Calu3 (cell line): ENCODE data around the gene KCNAB1. TPM values are rescaled to one million over a fixed set of nuclear protein-coding genes. Genes with fewer than 3 reads are reported as not detected.

Source experiments
- BruUV-seq: library from RNA; stranded (reverse); fragments of 400-500 nt; replicated peaks from 2 replicates; lab custom pipeline; 2021; lab: Mats Ljungman, UMichigan
- CTCF ChIA-PET: fragments of 300-600 bp; sonication (Branson Sonifier 250); formaldehyde crosslinking; loops from one replicate; lab custom pipeline; 2022; ENCODE audit warnings: antibody characterized with exemption; lab: Charles Lee
- DNase-seq: peaks from one replicate; pipeline ENCODE4 v3.0.0; 2022
- H3K27ac Mint-ChIP-seq: one replicate; pipeline ENCODE4 v1.8.0; 2022; ENCODE audit warnings: mixed read lengths; ENCODE audit not compliant: unreplicated experiment
- H3K27me3 Mint-ChIP-seq: one replicate; pipeline ENCODE4 v1.8.0; 2022; ENCODE audit warnings: mixed read lengths; ENCODE audit not compliant: unreplicated experiment
- H3K36me3 Mint-ChIP-seq: one replicate; pipeline ENCODE4 v1.8.0; 2022; ENCODE audit warnings: mild to moderate bottlenecking, moderate library complexity, mixed read lengths; ENCODE audit not compliant: insufficient read depth, unreplicated experiment
- H3K4me1 Mint-ChIP-seq: one replicate; pipeline ENCODE4 v1.8.0; 2022; ENCODE audit warnings: mild to moderate bottlenecking, low read depth, mixed read lengths; ENCODE audit not compliant: unreplicated experiment
- H3K4me3 Mint-ChIP-seq: one replicate; pipeline ENCODE4 v1.8.0; 2022; ENCODE audit warnings: mild to moderate bottlenecking, low read depth, moderate library complexity, mixed read lengths; ENCODE audit not compliant: unreplicated experiment
- H3K9me3 Mint-ChIP-seq: one replicate; pipeline ENCODE4 v1.8.0; 2022; ENCODE audit warnings: low read depth, mixed read lengths; ENCODE audit not compliant: unreplicated experiment
- CTCF ChIP-seq: fragments of 200-600 bp; IDR thresholded peaks from one replicate; pipeline ENCODE4 v1.8.0; 2022; ENCODE audit warnings: antibody characterized with exemption; ENCODE audit not compliant: unreplicated experiment
- intact Hi-C: fragments of 100-400 bp; cut with micrococcal nuclease; formaldehyde crosslinking; loops from one replicate; pipeline ENCODE4 v1.10.0; 2022; ENCODE audit not compliant: unreplicated experiment
- total RNA-seq: library from RNA; stranded (reverse); gene quantifications from 2 replicates; pipeline ENCODE4 v1.2.3, GENCODE V29; 2022

KCNAB1 gene
- total RNA-seq, 1 experiment from 2014 or later, result 1.6 TPM

DNA sequence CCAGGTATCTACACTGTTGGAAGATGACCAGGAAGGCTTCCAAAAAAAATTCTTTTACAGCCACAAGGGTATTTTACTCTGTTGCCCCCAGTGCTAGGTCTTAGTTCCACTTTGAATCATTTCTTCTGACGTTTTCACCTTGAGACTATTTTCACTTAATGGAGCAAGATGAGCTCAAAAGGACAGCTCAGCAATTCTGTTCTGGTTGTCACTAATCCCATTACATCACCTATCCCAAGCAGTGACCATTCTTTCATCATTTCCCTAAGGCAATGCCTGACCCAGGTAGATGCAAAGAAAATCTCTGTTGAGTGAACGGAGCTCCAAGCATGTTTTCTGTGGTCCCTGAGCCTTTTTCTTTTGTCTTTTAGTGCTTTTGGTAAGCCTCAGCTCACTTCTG, 210.0 kb downstream of the KCNAB1 start:
- Mint-ChIP-seq H3K27me3 (no peaks in the 10 kb centered on the region), H3K27ac (no peak overlapping the region), H3K4me1 (peaks cover 9% of the 10 kb centered on the region), H3K9me3 (no peaks in the 10 kb centered on the region), H3K36me3 (no peaks in the 10 kb centered on the region), H3K4me3 (no peak overlapping the region)
- DNase-seq, result no peak
- no TSS peak for BruUV-seq
- CTCF ChIA-PET, result no interaction called here
- intact Hi-C loops, result no loop called here
- TF ChIP-seq CTCF, result no peak

GRCh38 chr3:156332304-156332703, 211.9 kb downstream of the KCNAB1 start:
- intact Hi-C loops, result no loop called here
- Mint-ChIP-seq H3K27me3 (no peaks in the 10 kb centered on the region), H3K4me1 (peaks cover 12% of the 10 kb centered on the region), H3K36me3 (no peaks in the 10 kb centered on the region), H3K9me3 (no peaks in the 10 kb centered on the region), H3K4me3 (no peak overlapping the region), H3K27ac (no peak overlapping the region)
- DNase-seq, result no peak
- CTCF ChIA-PET, result no interaction called here
- BruUV-seq, result no TSS peak
- no peak for TF ChIP-seq CTCF

DNA sequence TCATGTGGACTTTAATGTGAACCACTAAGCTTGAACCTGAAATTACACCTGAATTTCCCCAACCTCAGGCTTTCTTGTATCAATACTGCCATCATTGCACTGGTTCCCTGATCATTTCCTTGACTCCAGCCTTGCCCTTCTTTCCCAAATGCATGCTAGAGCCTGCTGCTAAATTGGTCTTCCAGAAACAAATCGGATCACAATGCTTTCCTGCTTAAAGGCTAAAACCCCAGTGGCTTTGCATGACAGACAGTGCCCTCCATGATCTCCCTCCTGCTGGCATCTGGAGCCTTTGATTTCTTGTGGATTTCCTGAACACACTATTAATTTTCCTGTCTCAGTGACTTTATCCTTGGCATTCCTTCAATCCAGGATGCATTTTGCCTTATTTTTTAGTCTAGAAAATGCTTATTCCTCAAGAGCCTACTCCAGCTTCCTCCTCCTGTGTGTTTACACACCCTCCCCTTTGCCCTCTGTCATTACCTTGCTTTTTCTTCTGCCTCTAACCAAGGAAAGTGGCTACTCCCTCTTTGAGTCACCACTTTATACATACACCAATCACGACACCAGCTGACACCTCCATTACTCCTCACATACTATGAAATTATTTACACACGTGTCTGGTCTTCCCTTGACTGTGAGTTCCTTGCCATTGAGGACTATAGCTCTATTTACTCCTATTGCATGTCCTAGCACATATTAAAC, 214.6 kb downstream of the KCNAB1 start:
- CTCF ChIA-PET, result no interaction called here
- H3K9me3 Mint-ChIP-seq, result no peaks in the 10 kb centered on the region
- H3K27me3 Mint-ChIP-seq, result no peaks in the 10 kb centered on the region
- peak; percentile 44 for DNase-seq
- intact Hi-C loops, result no loop called here
- TF ChIP-seq CTCF, result no peak
- peaks cover 12% of the 10 kb centered on the region for H3K4me1 Mint-ChIP-seq
- H3K27ac Mint-ChIP-seq, result peak overlapping the region; percentile 28
- H3K4me3 Mint-ChIP-seq, result no peak overlapping the region
- no TSS peak for BruUV-seq
- H3K36me3 Mint-ChIP-seq, result no peaks in the 10 kb centered on the region

GRCh38 chr3:156339491-156339890, 219.1 kb downstream of the KCNAB1 start:
- peaks cover 12% of the 10 kb centered on the region for H3K27me3 Mint-ChIP-seq
- no peak for DNase-seq
- no TSS peak for BruUV-seq
- intact Hi-C loops, result no loop called here
- no peak overlapping the region for H3K4me3 Mint-ChIP-seq
- no peaks in the 10 kb centered on the region for H3K36me3 Mint-ChIP-seq
- no peak for TF ChIP-seq CTCF
- no peaks in the 10 kb centered on the region for H3K9me3 Mint-ChIP-seq
- H3K4me1 Mint-ChIP-seq, result peaks cover 12% of the 10 kb centered on the region
- H3K27ac Mint-ChIP-seq, result no peak overlapping the region
- CTCF ChIA-PET, result no interaction called here
